HCT116 (cell line): ENCODE results near the gene SMIM14.

Experiments
- CTCF ChIP-seq, 3 experiments: fragments of 200-600 bp in 1 of 3; sonication (generic) in 1 of 3; IDR thresholded peaks in 2 of 3; conservative IDR thresholded peaks in 1 of 3; 2 replicates each; pipeline ENCODE4 v1.5.1; 2012 to 2017; ENCODE audit warnings: low read depth in 2 of 3, low read length in 2 of 3, antibody characterized with exemption in 1 of 3, borderline replicate concordance in 1 of 3, control low read depth in 1 of 3, mild to moderate bottlenecking in 1 of 3, mixed read lengths in 1 of 3, mixed run types in 1 of 3, moderate library complexity in 1 of 3; ENCODE audit not compliant: insufficient read depth in 1 of 3
- EZH2 ChIP-seq: fragments of 200-600 bp; sonication (generic); IDR thresholded peaks from 2 replicates; pipeline ENCODE4 v1.6.1; 2017; ENCODE audit warnings: antibody characterized with exemption, mixed run types
- EZH2phosphoT487 ChIP-seq: fragments of 200-600 bp; IDR thresholded peaks from 2 replicates; pipeline ENCODE4 v1.6.1; 2018; ENCODE audit warnings: antibody characterized with exemption, borderline replicate concordance
- FOSL1 ChIP-seq: IDR thresholded peaks from 2 replicates; pipeline ENCODE4 v1.6.1; 2012; ENCODE audit warnings: low read depth
- MAX ChIP-seq: IDR thresholded peaks from 2 replicates; pipeline ENCODE4 v1.6.1; 2012
- POLR2A ChIP-seq: IDR thresholded peaks from 2 replicates; pipeline ENCODE4 v1.7.0; 2011; ENCODE audit warnings: borderline replicate concordance; ENCODE audit not compliant: insufficient read depth, insufficient read length; ENCODE audit errors: extremely low read depth
- POLR2AphosphoS5 ChIP-seq: IDR thresholded peaks from 2 replicates; pipeline ENCODE4 v1.6.1; 2011; ENCODE audit warnings: mild to moderate bottlenecking, low read depth, low read length, moderate library complexity
- RAD21 ChIP-seq: IDR thresholded peaks from 2 replicates; pipeline ENCODE4 v1.6.1; 2012; ENCODE audit warnings: low read depth, mild to moderate bottlenecking
- REST ChIP-seq: IDR thresholded peaks from 2 replicates; pipeline ENCODE4 v1.6.1; 2012; ENCODE audit warnings: low read depth
- SP1 ChIP-seq: IDR thresholded peaks from 2 replicates; pipeline ENCODE4 v1.6.1; 2012; ENCODE audit warnings: low read depth
- SRF ChIP-seq: IDR thresholded peaks from 2 replicates; pipeline ENCODE4 v1.6.1; 2012; ENCODE audit warnings: low read depth
- TCF7L2 ChIP-seq: IDR thresholded peaks from 2 replicates; pipeline ENCODE4 v1.7.0; 2011; ENCODE audit warnings: borderline replicate concordance, inconsistent platforms; ENCODE audit not compliant: insufficient read depth, insufficient read length; ENCODE audit errors: extremely low read depth
- ZBTB33 ChIP-seq: IDR thresholded peaks from 2 replicates; pipeline ENCODE4 v1.6.1; 2011; ENCODE audit warnings: mild to moderate bottlenecking, low read length, moderate library complexity; ENCODE audit not compliant: insufficient replicate concordance; ENCODE audit errors: extremely low read depth
- ZNF274 ChIP-seq: fragments of 200-500 bp; sonication (Bioruptor generic); IDR thresholded peaks from 2 replicates; pipeline ENCODE4 v1.6.1; 2014; ENCODE audit warnings: mild to moderate bottlenecking, low read depth, low read length, inconsistent platforms

- TF ChIP-seq TCF7L2 (no peak), POLR2AphosphoS5 (no peak), EZH2 (no peak), CTCF (IDR thresholded peaks at IDR 0.05 in 2 of 3, conservative IDR thresholded peaks at IDR 0.05 in 1 of 3; ENCODE audit: borderline replicate concordance in 1 of 3, insufficient read depth in 1 of 3, low read depth in 2 of 3, low read length in 2 of 3) (no peak), SRF (no peak), POLR2A (no peak), MAX (no peak), REST (no peak), ZBTB33 (no peak), ZNF274 (no peak), RAD21 (no peak), EZH2phosphoT487 (no peak), SP1 (no peak), FOSL1 (no peak)
Observed at GRCh38 chr4:39660045-39660444, 21.4 kb upstream of the SMIM14 start.
